Measurements from ENCODE around the gene ZNF672. TPM values are rescaled to one million over a fixed set of nuclear protein-coding genes. Genes with fewer than 3 reads are reported as not detected.

Gene ZNF672
- total RNA-seq, 2 experiments from 2014 or later = 35.9 to 38.4 TPM

DNA sequence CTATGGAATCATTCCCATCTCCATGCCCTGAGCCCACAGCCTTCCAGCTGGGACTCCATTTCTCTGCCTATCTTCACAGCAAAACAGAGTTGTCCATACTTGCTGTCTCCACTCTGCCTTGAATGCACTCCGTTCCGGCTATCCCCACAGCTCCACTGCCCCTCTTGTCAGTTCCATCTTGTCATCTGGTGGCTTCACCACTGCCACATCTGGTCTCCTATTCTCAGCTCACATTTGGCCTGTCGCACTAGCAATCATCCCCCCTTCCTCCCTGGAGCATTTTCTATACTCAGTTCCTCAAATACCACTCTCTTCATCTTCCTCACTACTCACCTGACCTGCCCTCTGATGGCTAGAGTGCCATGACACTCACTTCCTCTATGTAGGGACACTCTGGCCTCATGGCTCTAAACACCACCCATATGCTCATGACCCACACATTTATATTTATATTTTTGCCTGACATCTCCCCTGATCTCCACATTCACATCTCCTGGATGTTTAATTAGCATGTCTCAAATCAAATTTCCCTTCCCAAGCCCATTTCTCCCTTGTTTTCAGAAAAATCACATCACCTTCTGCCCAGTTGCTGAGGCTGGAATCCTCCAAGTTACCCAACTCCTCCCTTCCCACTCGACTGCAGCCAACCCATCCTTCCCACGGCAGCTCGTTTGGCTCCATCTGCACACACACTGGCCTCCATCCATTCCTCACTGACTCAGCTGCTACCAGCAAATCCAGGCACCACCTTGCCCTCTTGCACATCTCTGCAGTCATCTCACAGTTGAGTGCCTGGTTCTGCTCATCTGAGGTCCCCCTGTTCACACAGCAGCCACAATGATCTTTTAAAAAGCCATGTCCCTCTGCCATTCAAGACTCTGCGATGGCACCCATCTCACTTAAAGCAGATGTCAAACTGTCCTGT lies 14.7 kb downstream of the ZNF672 start:
- no peak overlapping the region for H3K4me3 ChIP-seq (ENCODE audit: low read length)
- Mint-ChIP-seq H3K9me3 (no peaks in the 10 kb centered on the region), H3K27me3 (no peaks in the 10 kb centered on the region), H3K4me3 (no peak overlapping the region), H3K36me3 (ENCODE audit: low read depth) (peaks cover 33% of the 10 kb centered on the region), H3K4me1 (ENCODE audit: low read depth) (peaks cover 24% of the 10 kb centered on the region), H3K27ac (no peak overlapping the region)
- ChIA-PET CTCF (no interaction called here), POLR2A (no interaction called here)
- no peaks in the 10 kb centered on the region for H3K27me3 ChIP-seq (ENCODE audit: control insufficient read depth in 1 of 2, insufficient read depth in 2 of 2, low read length in 2 of 2)
- intact Hi-C loops (cut with DNase I, micrococcal nuclease) = no loop called here
- H3K9me3 ChIP-seq (ENCODE audit: control insufficient read depth in 1 of 2, insufficient read depth in 1 of 2, low read length in 2 of 2) = no peaks in the 10 kb centered on the region
- ATAC-seq (ENCODE audit: poor library complexity) (no peak), DNase-seq (no peak)
- H3K4me1 ChIP-seq (ENCODE audit: insufficient read depth, low read length) = peaks cover 37% of the 10 kb centered on the region
- TF ChIP-seq, protein P1, sequence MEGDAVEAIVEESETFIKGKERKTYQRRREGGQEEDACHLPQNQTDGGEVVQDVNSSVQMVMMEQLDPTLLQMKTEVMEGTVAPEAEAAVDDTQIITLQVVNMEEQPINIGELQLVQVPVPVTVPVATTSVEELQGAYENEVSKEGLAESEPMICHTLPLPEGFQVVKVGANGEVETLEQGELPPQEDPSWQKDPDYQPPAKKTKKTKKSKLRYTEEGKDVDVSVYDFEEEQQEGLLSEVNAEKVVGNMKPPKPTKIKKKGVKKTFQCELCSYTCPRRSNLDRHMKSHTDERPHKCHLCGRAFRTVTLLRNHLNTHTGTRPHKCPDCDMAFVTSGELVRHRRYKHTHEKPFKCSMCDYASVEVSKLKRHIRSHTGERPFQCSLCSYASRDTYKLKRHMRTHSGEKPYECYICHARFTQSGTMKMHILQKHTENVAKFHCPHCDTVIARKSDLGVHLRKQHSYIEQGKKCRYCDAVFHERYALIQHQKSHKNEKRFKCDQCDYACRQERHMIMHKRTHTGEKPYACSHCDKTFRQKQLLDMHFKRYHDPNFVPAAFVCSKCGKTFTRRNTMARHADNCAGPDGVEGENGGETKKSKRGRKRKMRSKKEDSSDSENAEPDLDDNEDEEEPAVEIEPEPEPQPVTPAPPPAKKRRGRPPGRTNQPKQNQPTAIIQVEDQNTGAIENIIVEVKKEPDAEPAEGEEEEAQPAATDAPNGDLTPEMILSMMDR (IDR thresholded peaks at IDR 0.05) = no peak
- H3K27ac ChIP-seq (ENCODE audit: low read depth in 1 of 2, low read length in 2 of 2) = no peak overlapping the region
- peaks cover 47% of the 10 kb centered on the region for H3K36me3 ChIP-seq (ENCODE audit: insufficient read depth, low read length)

GRCh38 chr1:248853663-248854375 lies 15.8 kb downstream of the ZNF672 start:
- no peak overlapping the region for H3K4me3 Mint-ChIP-seq
- POLR2A ChIA-PET = no interaction called here
- CTCF ChIA-PET = no interaction called here
- H3K27ac Mint-ChIP-seq = no peak overlapping the region
- Histone ChIP-seq H3K36me3 (ENCODE audit: insufficient read depth, low read length) (peaks cover 36% of the 10 kb centered on the region), H3K4me3 (ENCODE audit: low read length) (no peak overlapping the region), H3K27me3 (ENCODE audit: control insufficient read depth in 1 of 2, insufficient read depth in 2 of 2, low read length in 2 of 2) (no peaks in the 10 kb centered on the region), H3K27ac (ENCODE audit: low read depth in 1 of 2, low read length in 2 of 2) (peak overlapping the region; percentile 6 to 45), H3K4me1 (ENCODE audit: insufficient read depth, low read length) (peaks cover 47% of the 10 kb centered on the region), H3K9me3 (ENCODE audit: control insufficient read depth in 1 of 2, insufficient read depth in 1 of 2, low read length in 2 of 2) (no peaks in the 10 kb centered on the region)
- intact Hi-C loops (cut with DNase I, micrococcal nuclease) = no loop called here
- peak in 4 of 14 experiments; percentile 36 to 73 (median 45) for DNase-seq
- TF ChIP-seq, protein P1 (IDR thresholded peaks at IDR 0.05) = no peak
- ATAC-seq (ENCODE audit: poor library complexity) = peak; percentile 38
- peaks cover 30% of the 10 kb centered on the region for H3K36me3 Mint-ChIP-seq (ENCODE audit: low read depth)
- peaks cover 35% of the 10 kb centered on the region for H3K4me1 Mint-ChIP-seq (ENCODE audit: low read depth)
- H3K27me3 Mint-ChIP-seq = no peaks in the 10 kb centered on the region
- no peaks in the 10 kb centered on the region for H3K9me3 Mint-ChIP-seq

DNA sequence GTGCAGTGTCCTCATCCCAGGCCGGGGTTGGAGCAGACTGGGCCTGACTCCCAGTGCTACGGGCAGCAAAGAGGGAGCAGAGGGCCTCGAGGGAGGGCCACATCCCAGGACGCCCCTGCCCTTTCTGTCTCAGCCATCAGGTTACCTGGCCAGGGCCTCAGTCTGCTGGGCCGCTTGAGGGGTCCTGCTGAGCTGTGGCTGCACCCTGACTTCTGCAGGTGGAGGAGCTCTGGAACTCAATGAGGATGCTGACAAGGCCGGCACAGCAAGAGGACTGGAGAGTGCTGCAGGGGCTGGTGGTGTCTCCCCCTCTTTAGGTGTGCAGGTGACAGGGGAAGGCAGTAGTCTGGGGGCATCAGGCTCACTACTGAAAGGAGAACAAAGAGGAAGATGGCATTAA lies 17.6 kb downstream of the ZNF672 start:
- intact Hi-C loops (cut with DNase I, micrococcal nuclease) = no loop called here
- H3K27me3 ChIP-seq (ENCODE audit: control insufficient read depth in 1 of 2, insufficient read depth in 2 of 2, low read length in 2 of 2) = no peaks in the 10 kb centered on the region
- DNase-seq (no peak), ATAC-seq (ENCODE audit: poor library complexity) (no peak)
- Mint-ChIP-seq H3K4me3 (no peak overlapping the region), H3K4me1 (ENCODE audit: low read depth) (peaks cover 47% of the 10 kb centered on the region), H3K9me3 (no peaks in the 10 kb centered on the region), H3K27me3 (no peaks in the 10 kb centered on the region), H3K27ac (peak overlapping the region; percentile 68), H3K36me3 (ENCODE audit: low read depth) (peaks cover 19% of the 10 kb centered on the region)
- H3K36me3 ChIP-seq (ENCODE audit: insufficient read depth, low read length) = peaks cover 19% of the 10 kb centered on the region
- TF ChIP-seq, protein P1 (IDR thresholded peaks at IDR 0.05) = no peak
- ChIA-PET POLR2A (no interaction called here), CTCF (interaction anchor here (1.4 kb wide), 1 partner anchor 14 kb away, joined by 3 read pairs; no protein-coding TSS in a partner anchor)
- H3K27ac ChIP-seq (ENCODE audit: low read depth in 1 of 2, low read length in 2 of 2) = no peak overlapping the region
- no peak overlapping the region for H3K4me3 ChIP-seq (ENCODE audit: low read length)
- H3K4me1 ChIP-seq (ENCODE audit: insufficient read depth, low read length) = peaks cover 56% of the 10 kb centered on the region
- no peaks in the 10 kb centered on the region for H3K9me3 ChIP-seq (ENCODE audit: control insufficient read depth in 1 of 2, insufficient read depth in 1 of 2, low read length in 2 of 2)

All from CD4-positive, alpha-beta T cell (primary cell).